ENCODE measurements around the gene LRRC8C.
"Not testable (repeated sequence)": the region's sequence is repeated elsewhere in the genome, so short reads cannot be mapped to it uniquely, and the experiment has no call there.

Gene LRRC8C

GRCh38 chr1:89703469-89703868 is 70.5 kb downstream of the LRRC8C start:
- DNase-seq (ENCODE audit: low read depth in 3 of 3), result no peak

- no peak for DNase-seq (ENCODE audit: low read depth in 3 of 3)
Measured at GRCh38 chr1:89704014-89704413, 71.1 kb downstream of the LRRC8C start.

- not testable (repeated sequence) for DNase-seq (ENCODE audit: low read depth in 3 of 3)
Measured at GRCh38 chr1:89704885-89705284, 72.0 kb downstream of the LRRC8C start.

GRCh38 chr1:89705901-89706699 is 73.2 kb downstream of the LRRC8C start:
- DNase-seq (ENCODE audit: low read depth in 3 of 3), result no peak

GRCh38 chr1:89706700-89707012 is 73.7 kb downstream of the LRRC8C start:
- no peak for DNase-seq (ENCODE audit: low read depth in 3 of 3)

- no peak for DNase-seq (ENCODE audit: low read depth in 3 of 3)
Measured at GRCh38 chr1:89708751-89709375, 75.9 kb downstream of the LRRC8C start.

GRCh38 chr1:89710498-89711139 is 77.7 kb downstream of the LRRC8C start:
- no peak for DNase-seq (ENCODE audit: low read depth in 3 of 3)

GRCh38 chr1:89711140-89711778 is 78.3 kb downstream of the LRRC8C start:
- DNase-seq (ENCODE audit: low read depth in 3 of 3), result no peak

- DNase-seq (ENCODE audit: low read depth in 3 of 3), result no peak
Measured at GRCh38 chr1:89712420-89712819, 79.5 kb downstream of the LRRC8C start.

- no peak for DNase-seq (ENCODE audit: low read depth in 3 of 3)
Measured at GRCh38 chr1:89715677-89716076, 82.8 kb downstream of the LRRC8C start.

GRCh38 chr1:89719502-89720306 is 86.8 kb downstream of the LRRC8C start:
- no peak for DNase-seq (ENCODE audit: low read depth in 3 of 3)

- DNase-seq (ENCODE audit: low read depth in 3 of 3), result no peak
Measured at GRCh38 chr1:89720839-89721238, 87.9 kb downstream of the LRRC8C start.

GRCh38 chr1:89721351-89721750 is 88.4 kb downstream of the LRRC8C start:
- no peak for DNase-seq (ENCODE audit: low read depth in 3 of 3)

- no peak for DNase-seq (ENCODE audit: low read depth in 3 of 3)
Measured at GRCh38 chr1:89723144-89723543, 90.2 kb downstream of the LRRC8C start.

GRCh38 chr1:89723863-89724262 is 90.9 kb downstream of the LRRC8C start:
- DNase-seq (ENCODE audit: low read depth in 3 of 3), result no peak

GRCh38 chr1:89724369-89725010 is 91.6 kb downstream of the LRRC8C start:
- peak in 2 of 3 donors; percentile 59 to 72 for DNase-seq (ENCODE audit: low read depth in 3 of 3)

GRCh38 chr1:89725011-89725370 is 92.1 kb downstream of the LRRC8C start:
- no peak for DNase-seq (ENCODE audit: low read depth in 3 of 3)

GRCh38 chr1:89725631-89726030 is 92.7 kb downstream of the LRRC8C start:
- DNase-seq (ENCODE audit: low read depth in 3 of 3), result no peak

- DNase-seq (ENCODE audit: low read depth in 3 of 3), result no peak
Measured at GRCh38 chr1:89727517-89728312, 94.8 kb downstream of the LRRC8C start.

GRCh38 chr1:89728381-89728780 is 95.5 kb downstream of the LRRC8C start:
- no peak for DNase-seq (ENCODE audit: low read depth in 3 of 3)

Measured in stimulated activated CD4-positive, alpha-beta T cell treated with anti-CD3 and anti-CD28 coated beads, TNF-alpha, amount 100 ng/mL, for 48 hours (primary cell).